Activated effector memory CD4-positive, alpha-beta T cell treated with anti-CD3 and anti-CD28 coated beads, Interleukin-2, amount 50 U/mL, for 16 hours (primary cell): ENCODE results near the gene TGM2.

ENCODE experiments used
- DNase-seq: peaks from one replicate; pipeline ENCODE4 v3.0.0-alpha.2; 2020

TGM2 gene

GRCh38 chr20:38159957-38160756, 4.9 kb downstream of the TGM2 start:
- DNase-seq: no peak

DNA sequence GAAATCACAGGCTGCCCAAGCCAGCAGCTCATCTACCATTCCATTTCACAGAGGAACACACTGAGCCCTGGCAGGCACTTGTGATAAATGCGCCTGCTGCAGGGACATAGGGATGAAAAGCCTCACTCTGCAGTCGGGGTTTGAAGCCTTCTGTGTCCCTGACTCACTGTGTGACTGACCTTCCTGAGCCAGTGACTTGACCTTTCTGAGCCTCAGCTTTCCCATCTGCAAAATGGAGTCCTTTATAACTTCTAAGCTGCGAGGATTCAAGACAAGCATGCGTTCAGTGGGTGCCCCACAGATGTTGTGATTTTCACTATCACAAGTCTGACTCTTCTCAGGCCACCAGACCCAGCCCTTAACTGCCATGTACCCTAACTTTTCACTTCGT, 5.5 kb downstream of the TGM2 start:
- no peak for DNase-seq

DNA sequence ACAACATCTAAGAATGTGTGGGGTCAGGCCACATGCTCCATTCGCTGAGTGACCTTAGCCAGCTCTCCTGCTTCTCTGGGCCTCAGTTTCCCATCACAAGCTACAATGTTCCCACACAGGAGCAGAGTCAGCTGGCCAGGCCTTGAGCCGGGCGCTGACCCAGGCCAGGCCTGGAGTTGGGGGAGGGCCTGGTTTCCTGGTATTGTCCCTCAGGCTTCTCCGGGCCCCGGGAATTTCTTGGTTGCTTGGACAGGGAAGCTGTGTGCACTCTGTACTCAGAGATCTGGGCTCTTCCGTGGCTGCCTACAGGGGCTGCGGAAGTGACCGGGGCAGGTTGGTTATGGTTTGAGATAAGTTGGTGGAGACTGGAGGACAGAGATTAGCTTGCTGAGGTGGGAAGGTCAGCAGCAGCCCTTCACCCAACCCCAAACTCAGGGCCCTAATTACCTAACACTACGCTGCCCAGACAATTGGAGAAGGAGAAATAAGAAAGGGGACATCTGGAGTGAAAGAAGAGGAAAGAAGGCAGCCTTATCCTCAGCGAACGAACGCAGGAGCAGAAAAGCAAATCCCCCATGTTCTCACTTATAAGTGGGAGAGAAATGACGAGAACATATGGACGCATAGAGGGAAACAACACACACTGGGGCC, 6.2 kb downstream of the TGM2 start:
- DNase-seq: no peak

DNA sequence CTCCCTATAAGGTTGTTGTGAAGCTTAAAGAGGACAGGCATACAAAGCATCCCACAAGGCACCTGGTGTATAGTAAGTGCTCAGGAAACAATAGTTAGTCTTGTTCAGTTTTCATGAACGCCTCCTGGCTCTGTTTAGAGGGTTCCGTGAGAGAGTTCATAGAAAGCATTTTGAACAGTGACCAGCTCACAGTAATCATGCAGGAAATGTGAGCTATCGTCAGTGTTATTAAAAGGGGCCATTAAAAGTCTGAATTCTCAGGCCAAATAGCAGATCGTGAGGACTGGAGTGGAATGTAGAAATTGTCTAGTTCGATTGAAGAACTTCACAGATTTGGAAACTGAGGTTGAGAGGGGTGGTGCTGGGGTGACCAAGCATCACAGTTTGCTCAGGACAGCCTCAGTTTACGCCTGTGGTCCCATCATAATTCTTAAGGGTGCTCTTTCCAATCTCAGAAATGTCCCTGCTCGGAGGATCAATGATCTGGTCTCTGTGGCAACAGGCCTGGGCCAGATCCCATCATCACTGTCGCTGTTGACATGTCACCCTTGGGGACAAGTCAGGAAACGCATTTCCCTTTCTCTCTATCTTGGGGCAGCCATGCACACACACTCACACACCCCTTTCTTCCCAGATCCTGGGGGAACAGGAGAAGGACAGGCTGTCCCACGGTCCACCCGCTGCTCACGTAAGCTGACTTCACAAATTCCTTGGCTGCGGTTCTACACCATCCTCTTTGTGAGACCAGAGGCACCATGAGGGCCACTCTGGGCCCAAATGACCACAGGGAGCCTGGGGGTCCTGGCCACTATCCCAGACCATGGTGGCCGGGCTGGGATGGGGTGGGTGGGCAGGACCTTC, 7.2 kb downstream of the TGM2 start:
- DNase-seq: no peak

- DNase-seq: no peak
Measured at GRCh38 chr20:38156888-38157634, 8.0 kb downstream of the TGM2 start.

GRCh38 chr20:38156280-38156679, 8.8 kb downstream of the TGM2 start:
- DNase-seq: no peak

DNA sequence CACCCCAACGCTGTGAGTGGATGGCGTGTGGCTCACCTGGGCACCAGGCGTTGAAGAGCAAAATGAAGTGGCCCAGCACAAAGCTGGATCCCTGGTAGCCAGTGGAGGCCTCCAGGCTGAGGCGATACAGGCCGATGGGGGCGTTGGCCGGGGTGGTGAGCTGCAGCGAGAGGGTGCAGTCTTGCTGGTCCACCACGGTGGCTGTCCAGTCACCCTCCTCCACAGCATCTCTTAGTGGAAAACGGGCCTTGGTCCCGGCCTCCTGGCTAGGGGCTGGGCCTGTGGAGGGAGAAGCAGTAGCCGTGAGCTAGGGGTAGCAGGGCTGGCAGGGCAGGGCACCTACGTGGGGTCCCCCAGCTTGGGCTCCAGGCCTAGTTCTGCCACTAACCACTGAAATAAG, 9.3 kb downstream of the TGM2 start:
- no peak for DNase-seq

DNA sequence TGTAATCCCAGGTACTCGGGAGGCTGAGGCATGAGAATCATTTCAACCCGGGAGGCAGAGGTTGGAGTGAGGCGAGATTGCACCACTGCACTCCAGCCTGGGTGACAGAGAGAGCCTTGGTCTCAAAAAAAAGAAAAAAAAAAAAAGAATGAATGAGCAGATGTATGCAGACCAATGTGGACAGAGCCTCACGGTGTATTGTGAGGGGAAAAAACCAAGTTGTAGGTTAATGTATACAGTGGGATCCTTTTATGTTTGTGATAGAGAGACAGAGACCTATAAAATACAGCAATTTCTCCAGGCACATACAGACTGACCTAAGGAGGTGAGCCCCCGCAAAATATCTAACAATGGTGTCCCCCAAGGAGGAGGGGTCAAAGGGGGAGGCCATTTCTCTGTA, 11.7 kb downstream of the TGM2 start:
- DNase-seq: no peak

- no peak for DNase-seq
Measured at GRCh38 chr20:38152621-38153221, 12.3 kb downstream of the TGM2 start.

DNA sequence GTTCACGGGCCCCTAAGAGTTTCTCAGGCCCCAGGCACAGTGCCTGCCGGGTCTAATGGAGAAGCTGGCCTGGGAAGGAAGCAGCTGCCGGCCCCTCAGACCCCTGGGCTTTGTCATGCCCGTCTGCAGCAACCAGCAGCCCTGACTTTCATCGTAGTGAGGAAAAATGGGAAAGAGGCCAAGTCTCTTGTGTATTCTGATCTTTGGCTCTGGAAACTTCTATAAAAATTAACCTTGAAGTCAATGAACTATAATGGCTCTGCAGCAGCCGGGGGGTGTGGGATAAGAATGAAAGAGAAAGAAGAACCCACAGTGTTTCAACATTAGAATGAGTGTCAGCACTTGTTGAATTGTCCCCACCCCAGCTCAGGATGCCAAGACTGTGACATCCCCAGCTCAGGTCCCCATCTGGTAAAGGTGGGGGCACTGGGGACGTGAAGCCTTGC, 12.9 kb downstream of the TGM2 start:
- DNase-seq: no peak

GRCh38 chr20:38151455-38151854, 13.6 kb downstream of the TGM2 start:
- no peak for DNase-seq

DNA sequence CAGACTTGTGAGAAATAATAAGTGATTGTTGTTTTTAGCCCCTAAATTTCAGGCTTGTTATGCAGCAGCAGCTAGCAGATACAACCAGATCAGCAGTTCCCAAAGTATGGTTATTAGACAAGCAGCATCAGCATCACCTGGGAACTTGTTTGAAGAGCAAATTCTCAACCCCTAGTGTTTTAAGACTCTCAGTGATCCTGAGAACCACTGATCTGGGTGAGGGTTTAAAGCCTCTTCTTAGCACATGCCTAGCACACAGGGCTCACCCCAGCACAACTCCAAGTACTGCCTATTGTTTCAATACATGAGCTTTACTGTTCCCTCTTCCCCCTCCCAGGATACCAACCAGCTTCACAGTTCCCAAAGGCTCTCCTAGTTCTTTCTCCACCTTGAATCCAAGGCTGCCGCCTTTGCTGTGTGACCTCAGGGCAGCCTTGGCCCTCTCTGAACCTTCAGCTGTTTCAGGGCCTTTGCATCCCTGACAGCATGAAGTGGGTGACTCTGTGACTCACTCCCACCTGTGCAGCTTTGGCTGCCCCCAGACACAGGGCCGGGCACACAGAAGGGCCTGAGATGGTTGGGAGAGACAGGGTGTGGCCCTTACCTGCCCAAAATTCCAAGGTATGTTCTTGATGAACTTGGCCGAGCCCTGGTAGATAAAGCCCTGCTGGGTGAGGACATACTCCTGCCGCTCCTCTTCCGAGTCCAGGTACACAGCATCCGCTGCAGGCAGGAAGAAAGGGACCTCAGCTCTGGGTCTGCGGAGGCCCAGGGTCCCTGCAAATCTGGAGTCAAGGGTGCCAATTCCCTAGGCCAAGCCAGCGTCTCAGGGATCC, 14.5 kb downstream of the TGM2 start:
- DNase-seq: no peak

GRCh38 chr20:38148328-38149102, 16.6 kb downstream of the TGM2 start:
- no peak for DNase-seq

DNA sequence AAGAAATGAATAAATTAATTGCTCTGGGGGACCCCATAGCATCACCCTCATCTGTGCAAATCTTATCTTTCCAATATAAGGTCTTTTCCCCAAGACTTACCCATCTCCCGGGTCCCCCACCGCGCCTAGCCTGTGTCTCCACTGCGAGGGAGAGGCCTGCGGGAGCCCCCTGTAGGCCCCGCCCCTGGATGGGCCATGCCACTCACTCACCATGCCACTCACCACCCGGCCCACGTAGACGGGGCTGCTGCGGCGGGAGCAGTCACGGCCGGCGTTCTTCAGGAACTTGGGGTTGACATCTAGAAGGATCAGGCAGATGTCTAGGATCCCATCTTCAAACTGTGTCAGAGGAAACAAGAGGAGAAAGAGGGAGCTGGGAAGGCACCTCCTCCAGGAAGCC, 17.3 kb downstream of the TGM2 start:
- DNase-seq: no peak

DNA sequence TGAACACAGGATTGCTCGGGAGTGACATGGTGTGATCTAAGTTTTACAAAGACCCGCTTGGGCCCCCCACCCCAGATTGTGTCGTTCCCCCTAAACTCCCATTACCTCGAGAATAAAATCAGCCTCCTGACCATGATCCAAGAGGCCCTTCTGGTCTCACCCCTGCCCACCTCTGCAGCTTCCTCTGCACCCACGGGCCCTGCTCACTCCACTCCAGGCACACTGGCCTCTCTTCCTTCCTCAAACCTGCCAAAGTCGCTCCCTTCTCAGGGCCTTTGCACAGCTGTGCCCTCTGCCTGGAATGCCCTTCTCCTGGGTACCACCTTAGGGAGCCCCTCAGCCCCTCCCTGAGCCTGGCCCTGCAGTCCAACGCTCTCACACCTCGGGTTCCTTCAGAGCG, 17.9 kb downstream of the TGM2 start:
- no peak for DNase-seq

- no peak for DNase-seq
Measured at GRCh38 chr20:38146628-38147027, 18.4 kb downstream of the TGM2 start.

GRCh38 chr20:38146156-38146555, 18.9 kb downstream of the TGM2 start:
- DNase-seq: no peak

DNA sequence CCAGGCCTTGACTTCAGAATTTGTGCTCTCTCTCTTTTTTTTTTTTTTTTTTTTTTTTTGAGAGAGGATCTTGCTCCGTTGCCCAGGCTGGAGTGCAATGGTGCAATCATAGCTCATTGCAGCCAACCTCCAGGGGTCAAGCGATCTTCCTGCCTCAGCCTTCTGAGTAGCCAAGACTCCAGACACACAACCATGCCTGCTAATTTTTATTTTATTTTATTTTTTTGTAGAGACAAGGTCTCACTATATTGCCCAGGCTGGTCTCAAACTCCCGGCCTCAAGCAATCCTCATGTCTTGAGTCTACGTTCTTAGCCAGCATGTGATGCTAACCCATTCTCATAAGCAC, 19.4 kb downstream of the TGM2 start:
- no peak for DNase-seq

- no peak for DNase-seq
Measured at GRCh38 chr20:38144974-38145728, 19.9 kb downstream of the TGM2 start.

DNA sequence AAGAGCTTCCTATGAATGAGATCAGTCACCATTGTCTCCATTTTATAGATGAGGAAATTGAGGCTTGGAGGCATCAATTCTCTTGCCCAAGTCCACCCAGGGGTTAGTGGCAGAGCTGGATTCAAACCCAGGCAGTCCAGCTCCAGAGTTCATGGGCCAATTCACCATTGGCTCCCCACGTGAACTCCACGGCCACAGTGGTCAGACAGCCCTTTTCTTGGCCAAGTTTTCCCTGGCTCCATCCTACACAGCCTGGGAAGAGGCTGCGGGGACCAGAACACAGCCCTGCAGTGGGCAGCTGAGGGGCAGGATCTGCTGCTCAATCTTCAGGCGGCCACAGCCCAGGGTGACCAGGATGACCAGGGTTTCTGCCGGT, 20.5 kb downstream of the TGM2 start:
- DNase-seq: no peak
